Liver (tissue), 9 donors: ENCODE data around the gene NMRK1. TPM values are rescaled to one million over a fixed set of nuclear protein-coding genes. Genes with fewer than 3 reads are reported as not detected.

Experiments
- DNase-seq: peaks from one replicate; pipeline ENCODE4 v3.0.0-alpha.2; 2017; ENCODE audit warnings: low spot score
- H3K27ac ChIP-seq, 2 donors: one replicate each; pipeline ENCODE4 v1.7.0; 2013; ENCODE audit warnings: inconsistent platforms in 2 of 2, low read length in 2 of 2, control low read depth in 1 of 2, low read depth in 1 of 2, mild to moderate bottlenecking in 1 of 2
- H3K27me3 ChIP-seq, 4 donors: one replicate each; pipeline versions ENCODE4 v1.6.1 to v1.7.0; 2013; ENCODE audit warnings: low read length in 3 of 4, inconsistent platforms in 1 of 4, mild to moderate bottlenecking in 1 of 4, moderate library complexity in 1 of 4; ENCODE audit not compliant: control insufficient read depth in 4 of 4, insufficient read depth in 4 of 4
- H3K36me3 ChIP-seq, 4 donors: one replicate each; pipeline versions ENCODE4 v1.6.1 to v1.7.0; 2013; ENCODE audit warnings: low read length in 3 of 4, mild to moderate bottlenecking in 3 of 4, low read depth in 1 of 4, moderate library complexity in 1 of 4; ENCODE audit not compliant: control insufficient read depth in 4 of 4, insufficient read depth in 3 of 4
- H3K4me1 ChIP-seq, 4 donors: one replicate each; pipeline versions ENCODE4 v1.6.1 to v1.7.0; 2013; ENCODE audit warnings: low read length in 3 of 4, mild to moderate bottlenecking in 3 of 4, moderate library complexity in 1 of 4; ENCODE audit not compliant: control insufficient read depth in 4 of 4, insufficient read depth in 4 of 4
- H3K4me3 ChIP-seq, 3 donors: one replicate each; pipeline versions ENCODE4 v1.6.1 to v1.7.0; 2013; ENCODE audit warnings: low read length in 3 of 3, control low read depth in 1 of 3, low read depth in 1 of 3, mild to moderate bottlenecking in 1 of 3
- H3K9ac ChIP-seq, 2 donors: one replicate each; pipeline ENCODE4 v1.7.0; 2013; ENCODE audit warnings: low read length in 2 of 2, mild to moderate bottlenecking in 2 of 2, moderate library complexity in 2 of 2, control low read depth in 1 of 2, low read depth in 1 of 2
- H3K9me3 ChIP-seq, 4 donors: one replicate each; pipeline versions ENCODE4 v1.6.1 to v1.7.0; 2013; ENCODE audit warnings: low read length in 3 of 4; ENCODE audit not compliant: control insufficient read depth in 4 of 4
- CTCF ChIP-seq: fragments of 150-350 bp; IDR thresholded peaks from 2 replicates; pipeline ENCODE4 v1.5.1; 2017; ENCODE audit warnings: improper control_type of control experiment, low read depth, low read length; ENCODE audit not compliant: missing input control
- EGR1 ChIP-seq, 2 donors: IDR thresholded peaks; 2 replicates each; pipeline ENCODE4 v1.6.1; 2016 to 2018; ENCODE audit warnings: antibody characterized with exemption in 2 of 2, low read depth in 2 of 2
- FOXA1 ChIP-seq: IDR thresholded peaks from 2 replicates; pipeline ENCODE4 v1.6.1; 2016; ENCODE audit warnings: antibody characterized with exemption
- FOXA2 ChIP-seq: IDR thresholded peaks from 2 replicates; pipeline ENCODE4 v1.6.1; 2016; ENCODE audit warnings: antibody characterized with exemption
- GABPA ChIP-seq, 2 donors: IDR thresholded peaks in 1 of 2; conservative IDR thresholded peaks in 1 of 2; 2 replicates each; pipeline ENCODE4 v1.6.1; 2016; ENCODE audit warnings: antibody characterized with exemption in 2 of 2, mild to moderate bottlenecking in 1 of 2, moderate library complexity in 1 of 2
- HNF4A ChIP-seq, 2 donors: conservative IDR thresholded peaks; 2 replicates each; pipeline ENCODE4 v1.6.1; 2016; ENCODE audit warnings: antibody characterized with exemption in 2 of 2, mild to moderate bottlenecking in 2 of 2
- HNF4G ChIP-seq: IDR thresholded peaks from 2 replicates; pipeline ENCODE4 v1.6.1; 2016; ENCODE audit warnings: antibody characterized with exemption
- JUND ChIP-seq, 2 donors: IDR thresholded peaks; 2 replicates each; pipeline ENCODE4 v1.6.1; 2016; ENCODE audit warnings: antibody characterized with exemption in 2 of 2
- RAD21 ChIP-seq, 2 donors: IDR thresholded peaks; 2 replicates each; pipeline ENCODE4 v1.6.1; 2016; ENCODE audit warnings: antibody characterized with exemption in 2 of 2, mild to moderate bottlenecking in 2 of 2
- REST ChIP-seq: IDR thresholded peaks from 2 replicates; pipeline ENCODE4 v1.6.1; 2016; ENCODE audit warnings: antibody characterized with exemption, mild to moderate bottlenecking
- RXRA ChIP-seq, 2 donors: IDR thresholded peaks; 2 replicates each; pipeline ENCODE4 v1.6.1; 2017 to 2018; ENCODE audit warnings: antibody characterized with exemption in 2 of 2, mild to moderate bottlenecking in 1 of 2
- SP1 ChIP-seq: IDR thresholded peaks from 2 replicates; pipeline ENCODE4 v1.6.1; 2018; ENCODE audit warnings: antibody characterized with exemption, mild to moderate bottlenecking
- TAF1 ChIP-seq: conservative IDR thresholded peaks from 2 replicates; pipeline ENCODE4 v1.6.1; 2016; ENCODE audit warnings: antibody characterized with exemption, mild to moderate bottlenecking
- YY1 ChIP-seq: IDR thresholded peaks from 2 replicates; pipeline ENCODE4 v1.6.1; 2016; ENCODE audit warnings: antibody characterized with exemption, mild to moderate bottlenecking
- ZBTB33 ChIP-seq: IDR thresholded peaks from 2 replicates; pipeline ENCODE4 v1.6.1; 2016; ENCODE audit warnings: antibody characterized with exemption
- WGBS: extraction: QIAGEN DNeasy Blood & Tissue Kit; methylation state at CpG from one replicate; pipeline ENCODE4 v1.1.7; 2013; 5-methylcytosine and 5-hydroxymethylcytosine counted together
- polyA plus RNA-seq, 2 donors: library from polyadenylated mRNA; stranded (reverse) in 1 of 2; unstranded in 1 of 2; fragments of 200-250 nt in 1 of 2; fragments of >200 nt in 1 of 2; fragmentation: Nextera tagmentation in 1 of 2; extraction: Ambion mirVana in 1 of 2; gene quantifications; one replicate each; pipeline versions ENCODE4 v1.2.1 to v1.2.3, GENCODE V29; 2013 to 2015
- total RNA-seq, 2 donors: library from RNA; depleted of rRNA; stranded (reverse); fragments of >200 nt; gene quantifications; one replicate each; pipeline ENCODE4 v1.2.3, GENCODE V29; 2014
- TF ChIP-seq, protein P1 (sequence below): IDR thresholded peaks from 2 replicates; pipeline ENCODE4 v1.6.1; 2016; ENCODE audit warnings: antibody characterized with exemption
- TF ChIP-seq, protein P2 (sequence below): IDR thresholded peaks from 2 replicates; pipeline ENCODE4 v1.6.1; 2016; ENCODE audit warnings: antibody characterized with exemption
- donor health status: healthy.
- donor health status: healthy.
- donor health status: healthy.
- donor health status: healthy.
- donor health status: healthy.

The NMRK1 gene
- total and polyA plus RNA-seq, 4 donors, result 6.8 to 32.2 (median 15.9) TPM

DNA sequence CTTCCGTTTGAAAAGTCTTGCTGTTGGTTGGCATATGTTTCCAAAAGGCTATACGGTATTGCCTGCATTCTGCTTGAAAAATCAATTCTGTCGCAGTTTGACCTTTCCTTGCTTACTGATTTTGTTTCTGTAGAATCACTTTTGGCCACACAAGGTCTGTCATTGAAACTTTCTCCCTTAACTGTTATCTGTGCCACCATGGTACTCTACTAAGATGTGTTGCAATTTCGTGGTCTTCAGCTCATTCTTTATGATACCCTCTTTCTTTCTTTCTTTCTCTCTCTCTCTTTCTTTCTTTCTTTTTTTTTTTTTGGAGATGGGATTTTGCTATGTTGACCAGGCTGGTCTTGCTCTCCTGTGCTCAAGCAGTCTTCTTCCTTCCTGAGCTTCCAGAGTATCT, 4.8 kb upstream of the NMRK1 start (continued):
- TF ChIP-seq, protein P1, sequence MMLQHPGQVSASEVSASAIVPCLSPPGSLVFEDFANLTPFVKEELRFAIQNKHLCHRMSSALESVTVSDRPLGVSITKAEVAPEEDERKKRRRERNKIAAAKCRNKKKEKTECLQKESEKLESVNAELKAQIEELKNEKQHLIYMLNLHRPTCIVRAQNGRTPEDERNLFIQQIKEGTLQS, result no peak

GRCh38 chr9:75090579-75090978, 2.6 kb upstream of the NMRK1 start:
- Histone ChIP-seq H3K9me3 (no peaks in the 10 kb centered on the region), H3K27ac (peak overlapping the region in 1 of 2 donors; percentile 12), H3K4me1 (peaks cover 18 to 62% (median 28%) of the 10 kb centered on the region in 4 donors), H3K4me3 (no peak overlapping the region), H3K36me3 (no peaks in the 10 kb centered on the region), H3K27me3 (no peaks in the 10 kb centered on the region), H3K9ac (no peak overlapping the region)
- no peak for TF ChIP-seq FOXA2
- TF ChIP-seq RAD21 (IDR thresholded peaks at IDR 0.05), result no peak
- no peak for TF ChIP-seq FOXA1
- no peak for TF ChIP-seq RXRA (IDR thresholded peaks at IDR 0.05)
- 80% methylated on average over 4 of the region's 4 CpGs for WGBS
- no peak for DNase-seq

- H3K4me1 ChIP-seq, result peaks cover 10 to 61% (median 34%) of the 10 kb centered on the region in 4 donors
- H3K9me3 ChIP-seq, result no peaks in the 10 kb centered on the region
- no peaks in the 10 kb centered on the region for H3K27me3 ChIP-seq
- peak overlapping the region; percentile 94 for H3K27ac ChIP-seq
- peak overlapping the region; percentile 80 to 90 (median 80) for H3K4me3 ChIP-seq
- DNase-seq, result no peak
- WGBS, result 15% methylated on average over 11 of the region's 11 CpGs
- H3K9ac ChIP-seq, result peak overlapping the region; percentile 73 to 74
- no peaks in the 10 kb centered on the region for H3K36me3 ChIP-seq
- TF ChIP-seq FOXA1, result no peak
- no peak for TF ChIP-seq REST
- TF ChIP-seq GABPA (IDR thresholded peaks at IDR 0.05 in 1 of 2, conservative IDR thresholded peaks at IDR 0.05 in 1 of 2), result no peak
These were observed 1.4 kb upstream of the NMRK1 start for GRCh38 chr9:75089373-75089766.

GRCh38 chr9:75088646-75089372, 854 bp upstream of the NMRK1 start:
- peak; percentile 51 for DNase-seq
- WGBS, result under 1% methylated on average over 43 of the region's 43 CpGs
- H3K27ac ChIP-seq, result peak overlapping the region; percentile 94
- H3K4me1 ChIP-seq, result peaks cover 13 to 66% (median 40%) of the 10 kb centered on the region in 4 donors
- H3K9me3 ChIP-seq, result no peaks in the 10 kb centered on the region
- no peaks in the 10 kb centered on the region for H3K27me3 ChIP-seq
- no peaks in the 10 kb centered on the region for H3K36me3 ChIP-seq
- H3K9ac ChIP-seq, result peak overlapping the region; percentile 73 to 74
- H3K4me3 ChIP-seq, result peak overlapping the region; percentile 80 to 90 (median 80)
- TF ChIP-seq HNF4G (no peak), EGR1 (IDR thresholded peaks at IDR 0.05; ENCODE audit: low read depth in 2 of 2) (no peak), HNF4A (conservative IDR thresholded peaks at IDR 0.05) (no peak), FOXA1 (no peak), YY1 (peak; percentile 35), JUND (IDR thresholded peaks at IDR 0.05) (no peak), FOXA2 (no peak), TAF1 (no peak), ZBTB33 (no peak), RAD21 (IDR thresholded peaks at IDR 0.05) (peak; percentile 13 to 19), GABPA (IDR thresholded peaks at IDR 0.05 in 1 of 2, conservative IDR thresholded peaks at IDR 0.05 in 1 of 2) (peak in 1 of 2 donors; percentile 20), RXRA (IDR thresholded peaks at IDR 0.05) (peak; percentile 23 to 52), SP1 (no peak), CTCF (peak; percentile 27)
- TF ChIP-seq, protein P2, sequence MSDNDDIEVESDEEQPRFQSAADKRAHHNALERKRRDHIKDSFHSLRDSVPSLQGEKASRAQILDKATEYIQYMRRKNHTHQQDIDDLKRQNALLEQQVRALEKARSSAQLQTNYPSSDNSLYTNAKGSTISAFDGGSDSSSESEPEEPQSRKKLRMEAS, result no peak
- TF ChIP-seq, protein P1, result no peak
